ENCODE results near the gene TRIM47. TPM values are rescaled to one million over a fixed set of nuclear protein-coding genes. Genes with fewer than 3 reads are reported as not detected.

Gene TRIM47
- total and polyA plus RNA-seq, 2 of the 13 experiments (the other 11 are each of a cell fraction or from before 2014, with no cell fraction given): 33.5 to 82.0 TPM

DNA sequence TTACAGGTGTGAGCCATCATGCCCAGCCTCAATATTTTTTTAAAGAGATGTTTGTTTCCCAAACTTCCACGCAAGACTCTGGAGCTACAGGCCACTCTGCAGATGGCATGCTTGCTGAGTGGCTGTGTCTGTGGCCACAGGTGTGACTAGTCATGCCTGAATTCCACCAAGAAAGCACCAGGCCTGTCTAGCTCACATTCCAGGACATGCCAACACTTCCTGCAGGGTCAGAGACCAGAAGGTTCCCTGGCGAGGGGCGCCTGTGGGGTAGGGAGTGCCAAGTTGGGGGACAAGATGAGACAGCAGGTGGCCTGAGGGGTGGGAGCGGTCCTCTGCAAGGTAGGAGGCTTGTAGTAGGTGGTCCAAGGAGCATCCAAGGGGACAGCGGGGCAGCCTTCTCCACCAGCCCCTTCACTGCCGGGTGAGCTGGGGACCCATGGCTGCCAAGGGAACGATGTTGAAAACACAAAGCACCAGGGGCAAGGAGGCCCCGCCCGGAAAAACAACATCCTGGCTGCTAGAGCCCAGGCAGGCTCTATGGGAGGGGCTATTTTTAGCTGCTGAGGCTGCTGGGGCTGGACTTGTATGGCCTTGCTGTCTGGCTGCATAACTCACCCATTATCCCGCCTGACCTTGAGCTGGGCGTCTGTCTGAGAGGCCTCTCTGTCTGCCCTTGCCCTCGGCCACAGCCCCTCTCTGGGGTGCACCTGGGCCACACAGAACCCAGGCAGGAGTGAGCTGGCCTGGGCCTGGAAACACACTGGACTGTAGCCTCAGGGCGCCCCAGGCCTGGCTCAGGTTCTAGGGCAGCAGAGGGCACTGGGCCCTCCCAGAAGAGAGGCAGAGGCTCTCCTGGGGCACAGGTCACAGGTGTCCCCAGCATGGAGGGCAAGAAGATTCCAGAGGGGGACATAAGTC lies 5.7 kb downstream of the TRIM47 start (continued):
- TF ChIP-seq KDM5B (CRISPR knock-in tag; IDR thresholded peaks at IDR 0.05; ENCODE audit: borderline replicate concordance): peak; percentile 59; the same call in 1 of the 2 replicates
- TF ChIP-seq SOX13 (IDR thresholded peaks at IDR 0.05): no peak; the same call in none of the 2 replicates
- peak in 1 of 2 experiments; percentile 94; a peak in 2 of 4 replicates for TF ChIP-seq SOX13 (CRISPR knock-in tag; conservative IDR thresholded peaks at IDR 0.05 in 1 of 2, IDR thresholded peaks at IDR 0.05 in 1 of 2)
- peak; percentile 88 for TF ChIP-seq ZEB1 (IDR thresholded peaks at IDR 0.05; ENCODE audit: insufficient replicate concordance, low read depth)
- TF ChIP-seq ELF1 (CRISPR knock-in tag; IDR thresholded peaks at IDR 0.05): no peak; the same call in none of the 2 replicates
- no peak for TF ChIP-seq ZNF7 (CRISPR knock-in tag; IDR thresholded peaks at IDR 0.05)
- TF ChIP-seq MTF2 (CRISPR knock-in tag; IDR thresholded peaks at IDR 0.05; ENCODE audit: borderline replicate concordance): peak; percentile 77; the same call in 1 of the 2 replicates
- peak; percentile 90 for TF ChIP-seq HOXD1 (CRISPR knock-in tag; IDR thresholded peaks at IDR 0.05)
- TF ChIP-seq ZNF264 (CRISPR knock-in tag; IDR thresholded peaks at IDR 0.05): peak; percentile 75; the same call in 1 of the 2 replicates
- no peak; the same call in 1 of the 2 replicates for TF ChIP-seq SMYD3 (CRISPR knock-in tag; IDR thresholded peaks at IDR 0.05)
- TF ChIP-seq RBFOX2 (IDR thresholded peaks at IDR 0.05; ENCODE audit: low read depth, low read length): peak; percentile 85
- TF ChIP-seq HMG20A (CRISPR knock-in tag; IDR thresholded peaks at IDR 0.05; ENCODE audit: borderline replicate concordance): peak; percentile 82
- peak; percentile 89 for TF ChIP-seq ZNF160 (CRISPR knock-in tag; IDR thresholded peaks at IDR 0.05)
- peak; percentile 93; the same call in 1 of the 2 replicates for TF ChIP-seq PRMT3 (CRISPR knock-in tag; IDR thresholded peaks at IDR 0.05; ENCODE audit: borderline replicate concordance, low read depth)
- TF ChIP-seq ZNF816 (CRISPR knock-in tag; IDR thresholded peaks at IDR 0.05; ENCODE audit: borderline replicate concordance): 0 out of 2 replicates have a peak, but pooled peaks have one; percentile 67
- TF ChIP-seq HNRNPLL (IDR thresholded peaks at IDR 0.05; ENCODE audit: low read depth, low read length, poor library complexity, severe bottlenecking): peak; percentile 69
- TF ChIP-seq, protein P1, sequence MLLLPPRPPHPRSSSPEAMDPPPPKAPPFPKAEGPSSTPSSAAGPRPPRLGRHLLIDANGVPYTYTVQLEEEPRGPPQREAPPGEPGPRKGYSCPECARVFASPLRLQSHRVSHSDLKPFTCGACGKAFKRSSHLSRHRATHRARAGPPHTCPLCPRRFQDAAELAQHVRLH (CRISPR knock-in tag; IDR thresholded peaks at IDR 0.05; ENCODE audit: borderline replicate concordance, low read depth): peak; percentile 98; the same call in 1 of the 2 replicates
- TF ChIP-seq MYC (CRISPR knock-in tag; IDR thresholded peaks at IDR 0.05; ENCODE audit: borderline replicate concordance): peak; percentile 84
- TF ChIP-seq, protein P2, sequence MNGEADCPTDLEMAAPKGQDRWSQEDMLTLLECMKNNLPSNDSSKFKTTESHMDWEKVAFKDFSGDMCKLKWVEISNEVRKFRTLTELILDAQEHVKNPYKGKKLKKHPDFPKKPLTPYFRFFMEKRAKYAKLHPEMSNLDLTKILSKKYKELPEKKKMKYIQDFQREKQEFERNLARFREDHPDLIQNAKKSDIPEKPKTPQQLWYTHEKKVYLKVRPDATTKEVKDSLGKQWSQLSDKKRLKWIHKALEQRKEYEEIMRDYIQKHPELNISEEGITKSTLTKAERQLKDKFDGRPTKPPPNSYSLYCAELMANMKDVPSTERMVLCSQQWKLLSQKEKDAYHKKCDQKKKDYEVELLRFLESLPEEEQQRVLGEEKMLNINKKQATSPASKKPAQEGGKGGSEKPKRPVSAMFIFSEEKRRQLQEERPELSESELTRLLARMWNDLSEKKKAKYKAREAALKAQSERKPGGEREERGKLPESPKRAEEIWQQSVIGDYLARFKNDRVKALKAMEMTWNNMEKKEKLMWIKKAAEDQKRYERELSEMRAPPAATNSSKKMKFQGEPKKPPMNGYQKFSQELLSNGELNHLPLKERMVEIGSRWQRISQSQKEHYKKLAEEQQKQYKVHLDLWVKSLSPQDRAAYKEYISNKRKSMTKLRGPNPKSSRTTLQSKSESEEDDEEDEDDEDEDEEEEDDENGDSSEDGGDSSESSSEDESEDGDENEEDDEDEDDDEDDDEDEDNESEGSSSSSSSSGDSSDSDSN (CRISPR knock-in tag; IDR thresholded peaks at IDR 0.05): peak; percentile 98
- TF ChIP-seq MIER3 (CRISPR knock-in tag; IDR thresholded peaks at IDR 0.05; ENCODE audit: borderline replicate concordance): peak; percentile 95
- TF ChIP-seq HCFC1 (IDR thresholded peaks at IDR 0.05; ENCODE audit: low read depth, low read length): no peak
- TF ChIP-seq PRPF4 (IDR thresholded peaks at IDR 0.05; ENCODE audit: low read depth, low read length, poor library complexity, severe bottlenecking): no peak
- peak; percentile 80 for TF ChIP-seq NR2F6 (IDR thresholded peaks at IDR 0.05)
- peak; percentile 93 for TF ChIP-seq NR2F6 (CRISPR knock-in tag; IDR thresholded peaks at IDR 0.05)
- TF ChIP-seq, protein P3, sequence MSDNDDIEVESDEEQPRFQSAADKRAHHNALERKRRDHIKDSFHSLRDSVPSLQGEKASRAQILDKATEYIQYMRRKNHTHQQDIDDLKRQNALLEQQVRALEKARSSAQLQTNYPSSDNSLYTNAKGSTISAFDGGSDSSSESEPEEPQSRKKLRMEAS (IDR thresholded peaks at IDR 0.05): peak; percentile 75

Measured in HepG2 (cell line).